ENCODE measurements around the gene CCDC57. TPM values are rescaled to one million over a fixed set of nuclear protein-coding genes. Genes with fewer than 3 reads are reported as not detected.

CCDC57 gene
- total and polyA plus RNA-seq, 2 of the 4 experiments (the other 2 are of a cell fraction): 7.3 to 31.3 TPM

DNA sequence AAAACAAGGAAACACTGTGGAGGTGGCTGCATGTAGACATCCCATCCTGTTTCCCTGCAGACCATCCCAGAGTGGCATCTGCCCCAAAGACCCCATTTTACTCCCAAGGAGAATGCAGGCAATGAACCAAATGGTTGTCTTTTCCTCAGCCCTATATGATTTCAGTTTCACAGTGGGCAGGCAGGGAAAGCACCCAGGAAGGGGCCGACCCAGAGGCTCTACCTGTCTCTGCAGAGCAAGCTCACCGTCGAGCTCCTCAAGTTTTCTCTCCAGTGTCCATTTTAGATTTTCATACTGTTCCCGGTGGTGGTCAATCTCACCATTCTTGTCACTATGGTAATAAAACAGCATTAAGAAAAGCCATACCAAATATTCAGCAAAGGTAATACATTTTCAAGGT lies 14.6 kb downstream of the CCDC57 start:
- dilution Hi-C loops (cut with HindIII; ENCODE audit: low sequenced_read_pairs, unreplicated experiment): no loop called here
- DNase-seq (no peak), ATAC-seq (ENCODE audit: low read depth) (no peak)
- peaks cover 4% of the 10 kb centered on the region; the same call in 1 of the 2 replicates for H4K20me1 ChIP-seq (ENCODE audit: insufficient read depth, low read length)
- no peak overlapping the region for H4K5ac ChIP-seq (ENCODE audit: low read depth, low read length)
- no peak overlapping the region for H4K91ac ChIP-seq (ENCODE audit: insufficient read depth, low read depth, low read length)
- no peak overlapping the region for H2AK9ac ChIP-seq (replicated peaks; ENCODE audit: low read depth, low read length, poor library complexity)
- no peak overlapping the region for H2BK5ac ChIP-seq (ENCODE audit: low read depth, low read length, poor library complexity, severe bottlenecking)
- H3K27ac ChIP-seq (ENCODE audit: insufficient read depth, low read length): no peak overlapping the region
- no peak overlapping the region for H3K18ac ChIP-seq (ENCODE audit: low read depth, low read length)
- no peak overlapping the region for H3K4ac ChIP-seq (ENCODE audit: low read depth, low read length)
- H3K56ac ChIP-seq (ENCODE audit: extremely low read depth, insufficient read depth, low read length): no peak overlapping the region
- H3K4me2 ChIP-seq (ENCODE audit: low read depth, low read length): no peak overlapping the region
- no peaks in the 10 kb centered on the region for H3K4me1 ChIP-seq (ENCODE audit: control insufficient read depth, insufficient read depth, low read length)
- H3K27me3 ChIP-seq (ENCODE audit: control insufficient read depth, insufficient read depth, low read length): no peaks in the 10 kb centered on the region
- in situ Hi-C loops (cut with MboI; ENCODE audit: low sequenced_read_pairs): no loop called here
- no peak overlapping the region for H2BK15ac ChIP-seq (ENCODE audit: low read depth, low read length)
- peaks cover 36% of the 10 kb centered on the region for H3K36me3 ChIP-seq (ENCODE audit: control insufficient read depth, insufficient read depth, low read length)
- no peak overlapping the region for H3K9ac ChIP-seq (ENCODE audit: low read depth, low read length)
- H2AK5ac ChIP-seq (ENCODE audit: low read depth, low read length): no peak overlapping the region
- no peak overlapping the region for H2BK120ac ChIP-seq (ENCODE audit: low read depth, low read length)
- no peak overlapping the region for H3K14ac ChIP-seq (replicated peaks; ENCODE audit: low read depth, low read length)
- intact Hi-C loops (cut with micrococcal nuclease): no loop called here
- peaks cover 8 to 9% of the 10 kb centered on the region in 2 experiments; a peak in 2 of 4 replicates for H3K79me1 ChIP-seq (ENCODE audit: low read depth in 1 of 2, low read length in 2 of 2)
- H2AFZ ChIP-seq (replicated peaks; ENCODE audit: low read length, poor library complexity): no peak overlapping the region
- no peak overlapping the region for H3K23ac ChIP-seq (ENCODE audit: low read depth, low read length)
- no peaks in the 10 kb centered on the region for H3K9me1 ChIP-seq (ENCODE audit: insufficient read depth, low read length)
- ChIA-PET POLR2A (ENCODE audit: unreplicated experiment) (no interaction called here), CTCF (no interaction called here)
- H4K8ac ChIP-seq (ENCODE audit: low read depth in 2 of 2, low read length in 2 of 2): no peak overlapping the region
- no peaks in the 10 kb centered on the region for H3K9me3 ChIP-seq (ENCODE audit: control insufficient read depth, insufficient read depth, low read length)
- 88% methylated on average over 1 of the region's 4 CpGs; no CpG with 5 or more reads in 1 of the 2 experiments for WGBS, 2 experiments (ENCODE audit: extremely low coverage in 2 of 2, insufficient read length in 1 of 2)
- H2BK20ac ChIP-seq (ENCODE audit: low read depth, low read length): no peak overlapping the region
- no peak for TF ChIP-seq RFX5 (IDR thresholded peaks at IDR 0.05; ENCODE audit: low read depth, low read length)
- TF ChIP-seq ELK1 (IDR thresholded peaks at IDR 0.05; ENCODE audit: borderline replicate concordance, low read depth, low read length): no peak
- no peak for TF ChIP-seq CEBPB (IDR thresholded peaks at IDR 0.05; ENCODE audit: low read depth, low read length)
- TF ChIP-seq MAFK (IDR thresholded peaks at IDR 0.05; ENCODE audit: low read depth, low read length): no peak
- no peak for TF ChIP-seq CHD1 (IDR thresholded peaks at IDR 0.05; ENCODE audit: low read depth, low read length)
- TF ChIP-seq FOS (IDR thresholded peaks at IDR 0.05; ENCODE audit: low read depth, low read length): no peak
- no peak for TF ChIP-seq MXI1 (IDR thresholded peaks at IDR 0.05; ENCODE audit: borderline replicate concordance, low read depth, low read length)
- no peak for TF ChIP-seq NFE2L2 (IDR thresholded peaks at IDR 0.05; ENCODE audit: low read depth, low read length)
- TF ChIP-seq RAD21 (IDR thresholded peaks at IDR 0.05; ENCODE audit: low read length): no peak
- TF ChIP-seq BHLHE40 (IDR thresholded peaks at IDR 0.05; ENCODE audit: low read depth, low read length): no peak
- TF ChIP-seq SMC3 (IDR thresholded peaks at IDR 0.05; ENCODE audit: low read depth, low read length): no peak
- no peak for TF ChIP-seq RCOR1 (IDR thresholded peaks at IDR 0.05; ENCODE audit: insufficient replicate concordance, low read length)
- TF ChIP-seq MAZ (IDR thresholded peaks at IDR 0.05; ENCODE audit: borderline replicate concordance, low read depth, low read length): no peak
- TF ChIP-seq CTCF (conservative IDR thresholded peaks at IDR 0.05; ENCODE audit: low read depth, low read length): no peak
- TF ChIP-seq USF2 (IDR thresholded peaks at IDR 0.05; ENCODE audit: low read depth, low read length): no peak
- BruUV-seq (replicated peaks): no TSS peak
- no peak overlapping the region for H3K4me3 ChIP-seq (ENCODE audit: insufficient read depth, low read depth, low read length)

Data from IMR-90 (cell line).